Lung microvascular endothelial cell (primary cell): Measurements from ENCODE around the gene EBI3. TPM values are rescaled to one million over a fixed set of nuclear protein-coding genes. Genes with fewer than 3 reads are reported as not detected.
"Not testable (repeated sequence)": the region's sequence is repeated elsewhere in the genome, so short reads cannot be mapped to it uniquely, and the experiment has no call there.

Experiments
- DNase-seq, 2 donors: peaks; one replicate each; pipeline versions ENCODE4 v3.0.0 to v3.0.0-alpha.2; 2010; ENCODE audit warnings: low read depth in 2 of 2
- total RNA-seq: library from RNA; depleted of rRNA; stranded (reverse); fragments of >200 nt; gene quantifications from 2 replicates; pipeline ENCODE4 v1.2.1, GENCODE V29; 2014

Gene EBI3
- total RNA-seq, 1 donor from 2014 or later, result 0.60 TPM

DNA sequence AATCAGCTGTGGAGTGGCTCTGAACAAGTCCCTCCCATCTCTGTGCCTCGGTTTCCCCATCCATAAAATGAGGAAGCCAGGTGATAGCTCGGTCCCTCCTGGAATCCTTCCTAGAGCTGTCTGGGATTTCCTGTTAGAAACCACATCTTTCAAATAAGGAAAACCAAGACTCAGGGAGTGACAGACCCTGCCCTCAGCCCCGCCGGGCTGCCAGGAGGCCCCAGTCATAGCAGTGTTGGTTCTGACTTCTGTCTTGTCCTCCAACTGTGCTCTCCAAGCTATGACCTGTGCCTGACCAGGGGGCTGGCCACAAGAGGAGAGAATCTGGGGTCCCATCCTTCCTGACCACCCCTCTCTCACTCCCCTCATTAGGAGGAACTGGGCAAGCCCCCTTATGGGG is 48.7 kb downstream of the EBI3 start:
- DNase-seq, result no peak

GRCh38 chr19:4278419-4279266 is 49.3 kb downstream of the EBI3 start, which contains the start of gene SHD:
Gene SHD, plus strand, starts transcription at chr19:4279266. Its CDS starts 798 bp downstream, at chr19:4280064.
- DNase-seq, result no peak

GRCh38 chr19:4279267-4279529 is 49.9 kb downstream of the EBI3 start:
- no peak for DNase-seq

DNA sequence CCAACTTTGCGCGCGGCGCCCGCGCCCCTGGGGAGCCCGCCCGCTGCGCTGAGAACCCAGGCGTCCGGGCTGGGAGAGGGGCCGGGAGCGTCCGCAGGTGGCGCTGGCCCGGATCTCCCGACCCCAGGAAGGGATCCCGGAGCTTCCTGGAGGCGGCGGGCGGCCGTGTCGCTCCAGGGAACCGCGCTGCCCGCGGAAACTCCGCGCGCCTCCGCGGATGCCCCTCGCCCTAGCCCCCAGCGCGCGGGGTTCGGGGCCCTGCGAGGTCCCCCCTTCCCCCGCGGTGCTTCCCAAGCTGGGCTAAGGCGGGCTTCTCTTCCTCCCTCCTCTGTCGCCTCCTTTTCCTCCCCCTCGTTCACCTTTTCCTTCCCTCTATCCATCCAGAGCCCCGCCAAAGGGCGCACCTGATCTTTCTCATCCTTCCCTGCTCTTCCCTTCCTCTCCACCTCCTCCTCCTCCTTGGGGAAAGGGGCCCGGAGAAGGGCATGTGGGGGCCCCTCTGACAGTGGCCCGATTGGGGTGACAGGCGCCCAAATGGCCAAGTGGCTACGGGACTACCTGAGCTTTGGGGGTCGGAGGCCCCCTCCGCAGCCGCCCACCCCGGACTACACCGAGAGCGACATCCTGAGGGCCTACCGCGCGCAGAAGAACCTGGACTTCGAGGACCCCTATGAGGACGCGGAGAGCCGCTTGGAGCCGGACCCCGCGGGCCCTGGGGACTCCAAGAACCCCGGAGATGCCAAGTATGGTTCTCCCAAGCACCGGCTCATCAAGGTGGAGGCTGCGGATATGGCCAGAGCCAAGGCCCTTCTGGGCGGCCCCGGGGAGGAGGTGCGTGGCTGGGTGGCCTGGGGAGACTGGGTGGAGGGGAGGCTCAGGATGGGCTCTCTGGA is 50.5 kb downstream of the EBI3 start:
- no peak for DNase-seq

DNA sequence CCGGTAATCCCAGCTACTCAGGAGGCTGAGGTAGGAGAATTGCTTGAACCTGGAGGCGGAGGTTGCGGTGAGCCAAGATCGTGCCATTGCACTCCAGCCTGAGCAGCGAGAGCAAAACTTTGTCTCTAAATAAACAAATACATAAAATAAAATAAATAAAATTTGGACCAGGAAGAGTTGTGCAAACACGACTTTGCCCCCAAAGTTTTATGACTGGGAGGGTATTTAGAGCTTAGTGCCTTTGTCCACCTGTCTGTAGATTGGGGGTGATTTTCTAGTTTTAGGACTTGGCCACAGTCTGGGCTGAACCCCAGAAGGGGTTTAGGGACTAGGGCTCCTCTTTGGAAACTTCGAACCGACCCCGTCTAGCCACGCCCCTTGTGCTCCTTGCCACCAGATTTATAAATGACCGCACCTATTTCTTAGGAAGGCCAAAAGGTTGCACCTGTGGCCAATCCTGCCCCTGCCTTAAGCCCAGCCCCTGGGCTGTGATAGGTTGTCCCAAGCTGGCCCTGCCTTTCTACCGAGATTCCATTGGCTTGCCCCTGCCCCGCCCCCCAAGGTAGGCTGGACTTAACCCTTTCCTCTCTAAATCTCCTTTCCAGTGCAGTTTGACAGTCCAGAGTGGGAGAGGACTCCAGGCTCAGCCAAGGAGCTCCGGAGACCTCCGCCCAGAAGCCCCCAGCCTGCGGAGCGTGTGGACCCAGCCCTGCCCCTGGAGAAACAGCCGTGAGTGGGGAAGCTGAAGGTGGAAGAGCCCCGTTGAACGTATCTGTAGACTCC is 55.0 kb downstream of the EBI3 start:
- peak in 1 of 2 donors; percentile 22 for DNase-seq

DNA sequence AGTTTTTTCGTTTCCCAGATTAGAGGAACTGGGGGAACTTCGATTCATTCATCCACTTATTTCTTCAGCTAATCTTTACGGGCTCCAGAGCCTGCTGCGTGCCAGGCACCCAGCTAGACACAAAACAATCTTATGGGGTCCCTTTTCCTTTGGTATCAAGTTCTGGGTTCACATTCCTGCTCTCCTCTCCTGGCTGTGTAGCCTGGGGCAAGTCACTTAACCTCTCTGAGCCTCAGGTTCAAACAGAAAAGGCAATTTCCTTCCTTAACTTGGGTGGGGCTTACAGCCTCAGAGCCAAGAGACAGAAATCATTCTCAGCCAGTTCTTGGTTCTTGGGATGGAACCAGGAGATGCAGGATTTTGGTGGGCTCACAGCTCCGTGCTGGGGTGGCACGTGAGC is 55.7 kb downstream of the EBI3 start:
- DNase-seq, result no peak

GRCh38 chr19:4286141-4286540 is 56.8 kb downstream of the EBI3 start:
- DNase-seq, result not testable (repeated sequence)

Other genes with a start within 250 kb of the EBI3 start
- gene EEF2, start 244.1 kb upstream of the EBI3 start, total RNA-seq, result 1,904 and 2,063 TPM in 2 replicates
- 19.6 and 21.6 TPM in 2 replicates for gene PIAS4, start 221.8 kb upstream of the EBI3 start, total RNA-seq
- 5.4 and 7.1 TPM in 2 replicates for gene ZBTB7A, start 162.6 kb upstream of the EBI3 start, total RNA-seq
- 108 and 113 TPM in 2 replicates for gene MAP2K2, start 105.4 kb upstream of the EBI3 start, total RNA-seq
- not detected in 2 replicates for gene CREB3L3, start 75.9 kb upstream of the EBI3 start, total RNA-seq
- gene SIRT6, start 47.0 kb upstream of the EBI3 start, total RNA-seq, result 6.5 and 7.7 TPM in 2 replicates
- gene ANKRD24, start 46.8 kb upstream of the EBI3 start, total RNA-seq, result 0.22 and 0.40 TPM in 2 replicates
- gene YJU2, start 17.6 kb downstream of the EBI3 start, total RNA-seq, result 12.4 and 17.9 TPM in 2 replicates
- not detected in 2 replicates for gene SHD, start 49.7 kb downstream of the EBI3 start, total RNA-seq
- gene TMIGD2, start 72.9 kb downstream of the EBI3 start, total RNA-seq, result not detected in 2 replicates
- gene FSD1, start 75.1 kb downstream of the EBI3 start, total RNA-seq, result 2.2 and 10.2 TPM in 2 replicates
- gene STAP2, start 109.3 kb downstream of the EBI3 start, total RNA-seq, result 28.8 and 36.1 TPM in 2 replicates
- 5.2 and 7.7 TPM in 2 replicates for gene MPND, start 114.0 kb downstream of the EBI3 start, total RNA-seq
- 41.9 and 44.9 TPM in 2 replicates for gene SH3GL1, start 171.0 kb downstream of the EBI3 start, total RNA-seq
- 3.6 and 7.8 TPM in 2 replicates for gene CHAF1A, start 173.1 kb downstream of the EBI3 start, total RNA-seq
- gene UBXN6, start 228.3 kb downstream of the EBI3 start, total RNA-seq, result 81.9 and 99.8 TPM in 2 replicates
- 38.5 and 39.0 TPM in 2 replicates for gene HDGFL2, start 242.8 kb downstream of the EBI3 start, total RNA-seq